HepG2 (cell line): ENCODE data around the gene HIPK4. TPM values are rescaled to one million over a fixed set of nuclear protein-coding genes. Genes with fewer than 3 reads are reported as not detected.

Experiments
- ATAC-seq: fragments of 200-7000 bp; cut with Tn5 transposase; 3 replicates; pipeline ENCODE4 v1.9.1; 2020; ENCODE audit warnings: mild to moderate bottlenecking, moderate library complexity
- BruUV-seq: library from RNA; stranded (reverse); fragments of 400-500 nt; replicated peaks from 2 replicates; lab custom pipeline; 2021; lab: Mats Ljungman, UMichigan
- CTCF ChIA-PET: fragments of 300-600 bp; formaldehyde crosslinking; extraction: SDS; loops from one replicate; lab custom pipeline; 2021; ENCODE audit warnings: low total read pairs, inconsistent platforms, low intra/inter-chr PET ratio; lab: Yijun Ruan, JAX
- POLR2A ChIA-PET: fragments of 350-600 bp; sonication (Branson Sonifier 250); formaldehyde crosslinking; loops from one replicate; lab custom pipeline; 2020; ENCODE audit warnings: antibody characterized with exemption, inconsistent platforms; lab: Yijun Ruan, JAX
- DNase-seq: peaks from one replicate; pipeline ENCODE4 v3.0.0-alpha.2; 2015; ENCODE audit warnings: low spot score
- FAIRE-seq: peaks from 3 replicates; lab custom pipeline; 2011; peaks lifted over from hg19 to GRCh38; lab: Jason Lieb, UNC
- H2AFZ ChIP-seq: one replicate; pipeline ENCODE4 v1.6.1; 2011; ENCODE audit warnings: low read length, inconsistent platforms
- H3K27ac ChIP-seq: fragments of 300-600 bp; 3 replicates; pipeline ENCODE4 v1.8.0; 2011; ENCODE audit warnings: mixed run types, mild to moderate bottlenecking, mixed read lengths, low read length, inconsistent platforms; ENCODE audit not compliant: insufficient read depth; ENCODE audit errors: extremely low read length
- H3K27me3 ChIP-seq, 2 experiments: fragments of 200-600 bp in 1 of 2; 2 replicates in 1 of 2; 3 replicates in 1 of 2; pipeline versions ENCODE4 v1.6.0 to v1.8.0; 2011; ENCODE audit warnings: low read length in 2 of 2, mild to moderate bottlenecking in 2 of 2, moderate library complexity in 2 of 2, inconsistent platforms in 1 of 2; ENCODE audit not compliant: insufficient read depth in 2 of 2, control insufficient read depth in 1 of 2
- H3K36me3 ChIP-seq, 2 experiments: fragments of 200-600 bp in 1 of 2; replicated peaks in 1 of 2; 2 replicates in 1 of 2; 3 replicates in 1 of 2; pipeline versions ENCODE4 v1.5.1 to v1.8.0; 2011; ENCODE audit warnings: low read length in 2 of 2, inconsistent platforms in 1 of 2; ENCODE audit not compliant: insufficient read depth in 2 of 2, control insufficient read depth in 1 of 2
- H3K4me1 ChIP-seq: 2 replicates; pipeline ENCODE4 v1.5.1; 2012; ENCODE audit warnings: low read length, inconsistent platforms; ENCODE audit not compliant: insufficient read depth
- H3K4me2 ChIP-seq: 2 replicates; pipeline ENCODE4 v1.6.0; 2011; ENCODE audit warnings: low read depth, low read length, inconsistent platforms
- H3K4me3 ChIP-seq, 3 experiments: fragments of 200-600 bp in 1 of 3; sonication (generic), shearing (Covaris generic) in 1 of 3; replicated peaks in 1 of 3; 2 replicates each; pipeline ENCODE4 v1.5.1; 2011 to 2016; ENCODE audit warnings: low read length in 3 of 3, inconsistent platforms in 2 of 3, low read depth in 2 of 3, mild to moderate bottlenecking in 2 of 3, control low read depth in 1 of 3, mixed read lengths in 1 of 3; ENCODE audit not compliant: insufficient read depth in 1 of 3
- H3K79me2 ChIP-seq: one replicate; pipeline ENCODE4 v1.6.1; 2011; ENCODE audit warnings: low read length, inconsistent platforms; ENCODE audit not compliant: insufficient read depth
- H3K9ac ChIP-seq: 2 replicates; pipeline ENCODE4 v1.6.0; 2011; ENCODE audit warnings: mild to moderate bottlenecking, low read depth, low read length, inconsistent platforms; ENCODE audit not compliant: insufficient read depth
- H3K9me3 ChIP-seq: 2 replicates; pipeline ENCODE4 v1.5.1; 2012; ENCODE audit warnings: mild to moderate bottlenecking, low read length
- H4K20me1 ChIP-seq: 2 replicates; pipeline ENCODE4 v1.6.0; 2011; ENCODE audit warnings: inconsistent platforms, mild to moderate bottlenecking, low read length, moderate library complexity; ENCODE audit not compliant: insufficient read depth
- AKAP8 ChIP-seq: sonication (generic); formaldehyde crosslinking; IDR thresholded peaks from 2 replicates; pipeline ENCODE4 v1.5.1; 2020; ENCODE audit warnings: mild to moderate bottlenecking, missing genetic modification reagents
- FLYWCH1 ChIP-seq: sonication (generic); formaldehyde crosslinking; IDR thresholded peaks from 2 replicates; pipeline ENCODE4 v1.8.1; 2023; ENCODE audit warnings: mild to moderate bottlenecking, missing genetic modification reagents
- HNRNPL ChIP-seq: fragments of 200-400 bp; formaldehyde crosslinking; IDR thresholded peaks from 2 replicates; pipeline ENCODE4 v1.6.1; 2017; ENCODE audit warnings: mild to moderate bottlenecking, low read depth, low read length
- MAF1 ChIP-seq: sonication (generic); formaldehyde crosslinking; IDR thresholded peaks from 2 replicates; pipeline ENCODE4 v1.5.0; 2020; ENCODE audit warnings: missing genetic modification reagents, borderline replicate concordance
- NR0B2 ChIP-seq: sonication (generic); formaldehyde crosslinking; IDR thresholded peaks from 2 replicates; pipeline ENCODE4 v1.4.0; 2020; ENCODE audit warnings: mild to moderate bottlenecking, missing genetic modification reagents
- NRL ChIP-seq: sonication (generic); formaldehyde crosslinking; IDR thresholded peaks from 2 replicates; pipeline ENCODE4 v1.5.0; 2020; ENCODE audit warnings: missing genetic modification reagents, mild to moderate bottlenecking, moderate library complexity, borderline replicate concordance
- POLR2AphosphoS2 ChIP-seq: IDR thresholded peaks from 2 replicates; pipeline ENCODE4 v1.6.1; 2011; ENCODE audit warnings: low read depth, low read length, improper control_type of control experiment
- RBM39 ChIP-seq: fragments of 200-400 bp; formaldehyde crosslinking; IDR thresholded peaks from one replicate; pipeline ENCODE4 v1.6.1; 2018; ENCODE audit warnings: antibody characterized with exemption, mild to moderate bottlenecking, low read depth, low read length; ENCODE audit not compliant: poor library complexity, severe bottlenecking
- RFX3 ChIP-seq: IDR thresholded peaks from 2 replicates; pipeline ENCODE4 v1.6.1; 2016; ENCODE audit warnings: missing biosample characterization, missing genetic modification reagents
- SAP130 ChIP-seq: IDR thresholded peaks from 2 replicates; pipeline ENCODE4 v1.6.1; 2016; ENCODE audit warnings: low read depth
- SMAD1 ChIP-seq: sonication (generic); formaldehyde crosslinking; IDR thresholded peaks from 2 replicates; pipeline ENCODE4 v1.4.0; 2020; ENCODE audit warnings: missing genetic modification reagents, low read depth, mild to moderate bottlenecking, borderline replicate concordance
- ZNF496 ChIP-seq: sonication (generic); formaldehyde crosslinking; IDR thresholded peaks from 2 replicates; pipeline ENCODE4 v1.8.1; 2023; ENCODE audit warnings: mild to moderate bottlenecking, moderate library complexity, missing genetic modification reagents; ENCODE audit not compliant: insufficient replicate concordance
- WGBS: methylation state at CpG from one replicate; pipeline ENCODE4 v1.1.6; 2017; ENCODE audit warnings: low lambda C conversion rate; 5-methylcytosine and 5-hydroxymethylcytosine counted together
- in situ Hi-C: cut with HindIII; loops from 2 replicates; pipeline ENCODE4 v1.10.0; 2017; ENCODE audit warnings: low pct_unique_long_range_greater_than_20kb; ENCODE audit not compliant: extremely low pct_ligation_motif_present
- intact Hi-C: fragments of 100-400 bp; cut with micrococcal nuclease; formaldehyde crosslinking; loops from one replicate; pipeline ENCODE4 v1.10.0; 2022; ENCODE audit not compliant: unreplicated experiment
- polyA plus RNA-seq, 8 experiments: library from polyadenylated mRNA; depleted of rRNA in 3 of 8; stranded (reverse) in 7 of 8; unstranded in 1 of 8; fragments of >200 nt; fragmentation: Illumina TruSeq in 4 of 8; extraction: Trizol in 4 of 8; gene quantifications; 2 replicates each; pipeline versions ENCODE4 v1.2.1 to v1.2.3, GENCODE V29; 2011 to 2016; ENCODE audit warnings: low read depth in 4 of 8, missing spikeins in 1 of 8, mixed read lengths in 1 of 8; ENCODE audit not compliant: insufficient read depth in 1 of 8
- total RNA-seq, 5 experiments: library from RNA; depleted of rRNA; stranded (reverse); fragments of >200 nt; fragmentation: Illumina TruSeq; extraction: Trizol; gene quantifications; 2 replicates each; pipeline ENCODE4 v1.2.3, GENCODE V29; 2016; ENCODE audit warnings: low read depth in 1 of 5
- TF ChIP-seq, protein P1 (sequence below): sonication (generic); formaldehyde crosslinking; IDR thresholded peaks from 2 replicates; pipeline ENCODE4 v1.5.1; 2020; ENCODE audit warnings: missing genetic modification reagents, mild to moderate bottlenecking, borderline replicate concordance
- TF ChIP-seq, protein P2 (sequence below): sonication (generic); formaldehyde crosslinking; IDR thresholded peaks from 2 replicates; pipeline ENCODE4 v1.8.0; 2022; ENCODE audit warnings: mild to moderate bottlenecking, missing genetic modification reagents
- TF ChIP-seq, protein P3 (sequence below): sonication (generic); formaldehyde crosslinking; IDR thresholded peaks from 2 replicates; pipeline ENCODE4 v1.4.0; 2020; ENCODE audit warnings: missing genetic modification reagents
- TF ChIP-seq, protein P4 (sequence below): sonication (generic); formaldehyde crosslinking; IDR thresholded peaks from 2 replicates; pipeline ENCODE4 v1.5.1; 2020; ENCODE audit warnings: missing genetic modification reagents, mild to moderate bottlenecking, borderline replicate concordance
- TF ChIP-seq, protein P5 (sequence below): sonication (generic); formaldehyde crosslinking; IDR thresholded peaks from 2 replicates; pipeline ENCODE4 v1.4.0; 2020; ENCODE audit warnings: mild to moderate bottlenecking, low read depth, missing genetic modification reagents

Gene HIPK4
- total and polyA plus RNA-seq, 2 of the 13 experiments (the other 11 are each of a cell fraction or from before 2014, with no cell fraction given), result 0.03 TPM; not detected in 1

DNA sequence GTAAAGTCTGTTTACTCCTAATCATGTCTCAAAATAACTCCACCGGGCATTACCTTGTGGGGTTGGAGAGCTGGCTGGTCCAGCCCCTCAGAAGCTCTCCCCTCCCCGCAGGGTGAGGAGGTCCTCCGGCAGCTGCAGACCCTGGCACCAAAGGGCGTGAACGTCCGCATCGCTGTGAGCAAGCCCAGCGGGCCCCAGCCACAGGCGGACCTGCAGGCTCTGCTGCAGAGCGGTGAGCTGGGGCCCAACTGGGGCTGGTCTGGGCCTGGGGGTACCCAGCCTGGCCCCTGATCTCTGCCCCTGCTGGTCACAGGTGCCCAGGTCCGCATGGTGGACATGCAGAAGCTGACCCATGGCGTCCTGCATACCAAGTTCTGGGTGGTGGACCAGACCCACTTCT, 20.2 kb downstream of the HIPK4 start:
- Histone ChIP-seq H3K9me3 (no peaks in the 10 kb centered on the region), H3K4me2 (no peak overlapping the region), H3K4me3 (no peak overlapping the region), H3K36me3 (peaks cover 3 to 12% of the 10 kb centered on the region in 2 experiments; a peak in 3 of 5 replicates), H3K4me1 (no peaks in the 10 kb centered on the region), H3K9ac (no peak overlapping the region), H2AFZ (no peak overlapping the region), H3K79me2 (no peaks in the 10 kb centered on the region), H3K27me3 (no peaks in the 10 kb centered on the region), H4K20me1 (no peaks in the 10 kb centered on the region), H3K27ac (no peak overlapping the region)
- ChIA-PET CTCF (no interaction called here), POLR2A (no interaction called here)
- DNase-seq, result no peak
- intact Hi-C loops (no loop called here), in situ Hi-C loops (no loop called here)
- no peak for ATAC-seq
- no peak for FAIRE-seq
- no TSS peak for BruUV-seq
- 94% methylated on average over 5 of the region's 12 CpGs for WGBS
- TF ChIP-seq, protein P1, sequence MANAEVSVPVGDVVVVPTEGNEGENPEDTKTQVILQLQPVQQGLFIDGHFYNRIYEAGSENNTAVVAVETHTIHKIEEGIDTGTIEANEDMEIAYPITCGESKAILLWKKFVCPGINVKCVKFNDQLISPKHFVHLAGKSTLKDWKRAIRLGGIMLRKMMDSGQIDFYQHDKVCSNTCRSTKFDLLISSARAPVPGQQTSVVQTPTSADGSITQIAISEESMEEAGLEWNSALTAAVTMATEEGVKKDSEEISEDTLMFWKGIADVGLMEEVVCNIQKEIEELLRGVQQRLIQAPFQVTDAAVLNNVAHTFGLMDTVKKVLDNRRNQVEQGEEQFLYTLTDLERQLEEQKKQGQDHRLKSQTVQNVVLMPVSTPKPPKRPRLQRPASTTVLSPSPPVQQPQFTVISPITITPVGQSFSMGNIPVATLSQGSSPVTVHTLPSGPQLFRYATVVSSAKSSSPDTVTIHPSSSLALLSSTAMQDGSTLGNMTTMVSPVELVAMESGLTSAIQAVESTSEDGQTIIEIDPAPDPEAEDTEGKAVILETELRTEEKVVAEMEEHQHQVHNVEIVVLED (CRISPR knock-in tag), result no peak
- TF ChIP-seq, protein P2, sequence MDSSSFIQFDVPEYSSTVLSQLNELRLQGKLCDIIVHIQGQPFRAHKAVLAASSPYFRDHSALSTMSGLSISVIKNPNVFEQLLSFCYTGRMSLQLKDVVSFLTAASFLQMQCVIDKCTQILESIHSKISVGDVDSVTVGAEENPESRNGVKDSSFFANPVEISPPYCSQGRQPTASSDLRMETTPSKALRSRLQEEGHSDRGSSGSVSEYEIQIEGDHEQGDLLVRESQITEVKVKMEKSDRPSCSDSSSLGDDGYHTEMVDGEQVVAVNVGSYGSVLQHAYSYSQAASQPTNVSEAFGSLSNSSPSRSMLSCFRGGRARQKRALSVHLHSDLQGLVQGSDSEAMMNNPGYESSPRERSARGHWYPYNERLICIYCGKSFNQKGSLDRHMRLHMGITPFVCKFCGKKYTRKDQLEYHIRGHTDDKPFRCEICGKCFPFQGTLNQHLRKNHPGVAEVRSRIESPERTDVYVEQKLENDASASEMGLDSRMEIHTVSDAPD (CRISPR knock-in tag), result no peak
- TF ChIP-seq, protein P3, sequence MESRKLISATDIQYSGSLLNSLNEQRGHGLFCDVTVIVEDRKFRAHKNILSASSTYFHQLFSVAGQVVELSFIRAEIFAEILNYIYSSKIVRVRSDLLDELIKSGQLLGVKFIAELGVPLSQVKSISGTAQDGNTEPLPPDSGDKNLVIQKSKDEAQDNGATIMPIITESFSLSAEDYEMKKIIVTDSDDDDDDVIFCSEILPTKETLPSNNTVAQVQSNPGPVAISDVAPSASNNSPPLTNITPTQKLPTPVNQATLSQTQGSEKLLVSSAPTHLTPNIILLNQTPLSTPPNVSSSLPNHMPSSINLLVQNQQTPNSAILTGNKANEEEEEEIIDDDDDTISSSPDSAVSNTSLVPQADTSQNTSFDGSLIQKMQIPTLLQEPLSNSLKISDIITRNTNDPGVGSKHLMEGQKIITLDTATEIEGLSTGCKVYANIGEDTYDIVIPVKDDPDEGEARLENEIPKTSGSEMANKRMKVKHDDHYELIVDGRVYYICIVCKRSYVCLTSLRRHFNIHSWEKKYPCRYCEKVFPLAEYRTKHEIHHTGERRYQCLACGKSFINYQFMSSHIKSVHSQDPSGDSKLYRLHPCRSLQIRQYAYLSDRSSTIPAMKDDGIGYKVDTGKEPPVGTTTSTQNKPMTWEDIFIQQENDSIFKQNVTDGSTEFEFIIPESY (CRISPR knock-in tag), result no peak
- TF ChIP-seq, protein P4, sequence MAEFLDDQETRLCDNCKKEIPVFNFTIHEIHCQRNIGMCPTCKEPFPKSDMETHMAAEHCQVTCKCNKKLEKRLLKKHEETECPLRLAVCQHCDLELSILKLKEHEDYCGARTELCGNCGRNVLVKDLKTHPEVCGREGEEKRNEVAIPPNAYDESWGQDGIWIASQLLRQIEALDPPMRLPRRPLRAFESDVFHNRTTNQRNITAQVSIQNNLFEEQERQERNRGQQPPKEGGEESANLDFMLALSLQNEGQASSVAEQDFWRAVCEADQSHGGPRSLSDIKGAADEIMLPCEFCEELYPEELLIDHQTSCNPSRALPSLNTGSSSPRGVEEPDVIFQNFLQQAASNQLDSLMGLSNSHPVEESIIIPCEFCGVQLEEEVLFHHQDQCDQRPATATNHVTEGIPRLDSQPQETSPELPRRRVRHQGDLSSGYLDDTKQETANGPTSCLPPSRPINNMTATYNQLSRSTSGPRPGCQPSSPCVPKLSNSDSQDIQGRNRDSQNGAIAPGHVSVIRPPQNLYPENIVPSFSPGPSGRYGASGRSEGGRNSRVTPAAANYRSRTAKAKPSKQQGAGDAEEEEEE (CRISPR knock-in tag), result no peak
- TF ChIP-seq RFX3 (CRISPR knock-in tag) (no peak), SMAD1 (CRISPR knock-in tag) (no peak), POLR2AphosphoS2 (no peak), HNRNPL (no peak), FLYWCH1 (CRISPR knock-in tag) (no peak), AKAP8 (CRISPR knock-in tag) (no peak), NR0B2 (CRISPR knock-in tag) (no peak), NRL (CRISPR knock-in tag) (no peak), RBM39 (no peak), MAF1 (CRISPR knock-in tag) (no peak), ZNF496 (CRISPR knock-in tag) (no peak), SAP130 (no peak)
- TF ChIP-seq, protein P5, sequence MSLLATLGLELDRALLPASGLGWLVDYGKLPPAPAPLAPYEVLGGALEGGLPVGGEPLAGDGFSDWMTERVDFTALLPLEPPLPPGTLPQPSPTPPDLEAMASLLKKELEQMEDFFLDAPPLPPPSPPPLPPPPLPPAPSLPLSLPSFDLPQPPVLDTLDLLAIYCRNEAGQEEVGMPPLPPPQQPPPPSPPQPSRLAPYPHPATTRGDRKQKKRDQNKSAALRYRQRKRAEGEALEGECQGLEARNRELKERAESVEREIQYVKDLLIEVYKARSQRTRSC, result no peak
